Frontal cortex (tissue), 1 donor: ENCODE data around the gene KRTAP1-5. TPM values are rescaled to one million over a fixed set of nuclear protein-coding genes. Genes with fewer than 3 reads are reported as not detected.

Source experiments
- small RNA-seq: library from RNA; depleted of rRNA; stranded (forward); fragments of <200 nt; gene quantifications from one replicate; pipeline ENCODE3, GENCODE V24; 2014
- total RNA-seq: library from RNA; depleted of rRNA; stranded (reverse); fragments of >200 nt; gene quantifications from one replicate; pipeline ENCODE4 v1.2.3, GENCODE V29; 2014

KRTAP1-5 gene
- total RNA-seq, 1 donor from 2014 or later: not detected

Small RNA genes lying within 50 kb of the gene (small RNA-seq; reads per million reads assigned to genes)
- not detected for gene KRTAP3-4P

Other genes starting within 250 kb of the KRTAP1-5 start
- not detected for gene KRT27, start 244.7 kb downstream of the KRTAP1-5 start, total RNA-seq
- gene KRT28, start 227.2 kb downstream of the KRTAP1-5 start, total RNA-seq: not detected
- gene KRT10, start 204.6 kb downstream of the KRTAP1-5 start, total RNA-seq: 2.4 TPM
- gene KRT12, start 160.0 kb downstream of the KRTAP1-5 start, total RNA-seq: not detected
- not detected for gene KRT20, start 142.0 kb downstream of the KRTAP1-5 start, total RNA-seq
- 0.41 TPM for gene KRT23, start 89.6 kb downstream of the KRTAP1-5 start, total RNA-seq
- gene KRT39, start 60.3 kb downstream of the KRTAP1-5 start, total RNA-seq: not detected
- not detected for gene KRT40, start 42.9 kb downstream of the KRTAP1-5 start, total RNA-seq
- not detected for gene KRTAP3-3, start 33.0 kb downstream of the KRTAP1-5 start, total RNA-seq
- not detected for gene KRTAP3-2, start 27.3 kb downstream of the KRTAP1-5 start, total RNA-seq
- gene KRTAP3-1, start 18.1 kb downstream of the KRTAP1-5 start, total RNA-seq: not detected
- gene KRTAP1-4, start 3.0 kb upstream of the KRTAP1-5 start, total RNA-seq: not detected
- not detected for gene KRTAP1-3, start 7.7 kb upstream of the KRTAP1-5 start, total RNA-seq
- gene KRTAP1-1, start 14.2 kb upstream of the KRTAP1-5 start, total RNA-seq: not detected
- gene KRTAP2-1, start 20.1 kb upstream of the KRTAP1-5 start, total RNA-seq: not detected
- not detected for gene KRTAP2-2, start 28.0 kb upstream of the KRTAP1-5 start, total RNA-seq
- gene KRTAP2-3, start 32.9 kb upstream of the KRTAP1-5 start, total RNA-seq: not detected
- gene KRTAP2-4, start 38.7 kb upstream of the KRTAP1-5 start, total RNA-seq: not detected
- gene KRTAP4-7, start 56.9 kb upstream of the KRTAP1-5 start, total RNA-seq: not detected
- gene KRTAP4-8, start 70.9 kb upstream of the KRTAP1-5 start, total RNA-seq: not detected
- gene KRTAP4-16, start 75.0 kb upstream of the KRTAP1-5 start, total RNA-seq: not detected
- not detected for gene KRTAP4-9, start 78.2 kb upstream of the KRTAP1-5 start, total RNA-seq
- not detected for gene KRTAP4-11, start 91.2 kb upstream of the KRTAP1-5 start, total RNA-seq
- not detected for gene KRTAP4-12, start 97.0 kb upstream of the KRTAP1-5 start, total RNA-seq
- gene KRTAP4-6, start 113.3 kb upstream of the KRTAP1-5 start, total RNA-seq: not detected
- not detected for gene KRTAP4-5, start 122.6 kb upstream of the KRTAP1-5 start, total RNA-seq
- gene KRTAP4-4, start 133.5 kb upstream of the KRTAP1-5 start, total RNA-seq: not detected
- gene KRTAP4-3, start 141.0 kb upstream of the KRTAP1-5 start, total RNA-seq: not detected
- not detected for gene KRTAP4-2, start 151.0 kb upstream of the KRTAP1-5 start, total RNA-seq
- not detected for gene KRTAP4-1, start 157.7 kb upstream of the KRTAP1-5 start, total RNA-seq
- not detected for gene KRTAP9-1, start 162.7 kb upstream of the KRTAP1-5 start, total RNA-seq
- not detected for gene KRTAP9-2, start 199.4 kb upstream of the KRTAP1-5 start, total RNA-seq
- not detected for gene KRTAP9-3, start 205.2 kb upstream of the KRTAP1-5 start, total RNA-seq
- not detected for gene KRTAP9-8, start 210.8 kb upstream of the KRTAP1-5 start, total RNA-seq
- gene KRTAP9-4, start 222.5 kb upstream of the KRTAP1-5 start, total RNA-seq: not detected
- not detected for gene KRTAP9-9, start 228.2 kb upstream of the KRTAP1-5 start, total RNA-seq
- not detected for gene KRTAP9-6, start 238.2 kb upstream of the KRTAP1-5 start, total RNA-seq
- not detected for gene KRTAP9-7, start 248.5 kb upstream of the KRTAP1-5 start, total RNA-seq